SHP77 treated with DMSO at 0.1 percent for 48 hours (cell line): ENCODE data around the gene VCAN.
A peak's percentile ranks its signal among the peaks of the same experiment; 100 is the strongest.
"Not testable (repeated sequence)": the region's sequence is repeated elsewhere in the genome, so short reads cannot be mapped to it uniquely, and the experiment has no call there.

Source experiments
- DNase-seq: peaks from one replicate; lab custom pipeline; 2025; lab: John Stamatoyannopoulos, UW

The VCAN gene

DNA sequence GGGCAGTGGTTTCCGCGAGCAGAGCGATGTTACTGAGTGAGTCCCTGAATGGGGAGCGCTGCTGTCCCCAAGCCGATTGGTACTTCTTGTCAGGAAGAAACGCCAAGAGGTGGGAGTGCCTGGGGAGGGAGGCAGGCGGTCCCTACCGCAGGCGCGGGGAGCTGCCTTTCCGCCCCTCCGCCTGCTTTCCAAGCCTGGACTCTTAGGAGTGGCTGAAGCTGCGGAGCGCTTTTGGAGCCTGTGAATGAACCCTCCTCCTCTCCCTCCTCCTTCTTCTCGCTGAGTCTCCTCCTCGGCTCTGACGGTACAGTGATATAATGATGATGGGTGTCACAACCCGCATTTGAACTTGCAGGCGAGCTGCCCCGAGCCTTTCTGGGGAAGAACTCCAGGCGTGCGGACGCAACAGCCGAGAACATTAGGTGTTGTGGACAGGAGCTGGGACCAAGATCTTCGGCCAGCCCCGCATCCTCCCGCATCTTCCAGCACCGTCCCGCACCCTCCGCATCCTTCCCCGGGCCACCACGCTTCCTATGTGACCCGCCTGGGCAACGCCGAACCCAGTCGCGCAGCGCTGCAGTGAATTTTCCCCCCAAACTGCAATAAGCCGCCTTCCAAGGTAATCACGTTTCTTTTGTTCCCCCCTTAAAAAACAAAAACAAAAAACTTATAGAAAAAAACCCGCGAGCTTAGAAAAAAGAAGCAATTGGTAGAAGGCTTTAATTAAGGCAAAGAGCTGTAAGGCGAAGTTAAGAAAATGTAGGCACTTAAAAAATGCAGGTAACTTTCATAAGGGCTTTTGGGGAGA lies at the start of gene VCAN:
TSS of gene VCAN (plus strand) at position 340 of the 808 bp plus-strand sequence. CDS start 11,775 bp downstream, outside the sequence.
- no peak for DNase-seq

DNA sequence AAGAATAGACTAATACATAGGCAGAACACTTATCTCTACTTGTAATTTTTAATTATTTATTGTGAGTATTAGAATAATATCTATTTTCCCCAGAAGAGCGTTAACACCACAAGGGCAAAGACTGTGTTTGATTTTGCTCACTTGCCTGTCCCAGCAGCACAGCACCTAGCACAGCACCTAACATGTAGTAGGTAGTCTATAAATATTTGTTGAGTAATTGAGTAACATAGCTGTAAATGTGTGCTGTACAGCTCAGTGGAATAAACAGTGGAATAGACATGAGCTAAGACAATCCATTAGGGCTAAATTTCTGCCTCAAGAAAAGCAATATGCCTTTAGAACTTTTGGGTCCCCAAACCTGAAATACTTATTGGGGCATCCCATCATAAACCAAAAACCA lies 49.3 kb upstream of the VCAN start:
- no peak for DNase-seq

DNA sequence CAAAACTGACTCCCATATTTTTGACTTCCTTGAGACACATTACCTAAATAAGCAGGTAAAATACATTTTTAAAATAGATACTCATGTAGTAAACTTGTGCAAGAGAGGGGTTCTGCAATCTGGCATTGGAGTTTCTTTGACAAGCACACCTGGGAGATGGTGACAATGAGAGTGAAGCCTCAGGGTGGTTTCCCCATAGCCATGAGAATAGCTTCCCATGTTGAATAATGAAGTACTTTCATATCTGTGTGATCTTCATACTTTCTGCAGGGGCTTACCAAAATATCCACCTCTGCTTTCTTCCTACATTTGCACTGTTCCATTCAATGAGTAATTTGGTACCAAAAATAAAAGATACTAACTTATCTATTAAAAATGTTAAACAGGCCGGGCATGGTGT lies 44.7 kb upstream of the VCAN start:
- no peak for DNase-seq

- DNase-seq, result no peak
These were observed 43.4 kb upstream of the VCAN start for GRCh38 chr5:83428126-83428525.

- no peak for DNase-seq
These were observed 42.7 kb upstream of the VCAN start for GRCh38 chr5:83428890-83429289.

DNA sequence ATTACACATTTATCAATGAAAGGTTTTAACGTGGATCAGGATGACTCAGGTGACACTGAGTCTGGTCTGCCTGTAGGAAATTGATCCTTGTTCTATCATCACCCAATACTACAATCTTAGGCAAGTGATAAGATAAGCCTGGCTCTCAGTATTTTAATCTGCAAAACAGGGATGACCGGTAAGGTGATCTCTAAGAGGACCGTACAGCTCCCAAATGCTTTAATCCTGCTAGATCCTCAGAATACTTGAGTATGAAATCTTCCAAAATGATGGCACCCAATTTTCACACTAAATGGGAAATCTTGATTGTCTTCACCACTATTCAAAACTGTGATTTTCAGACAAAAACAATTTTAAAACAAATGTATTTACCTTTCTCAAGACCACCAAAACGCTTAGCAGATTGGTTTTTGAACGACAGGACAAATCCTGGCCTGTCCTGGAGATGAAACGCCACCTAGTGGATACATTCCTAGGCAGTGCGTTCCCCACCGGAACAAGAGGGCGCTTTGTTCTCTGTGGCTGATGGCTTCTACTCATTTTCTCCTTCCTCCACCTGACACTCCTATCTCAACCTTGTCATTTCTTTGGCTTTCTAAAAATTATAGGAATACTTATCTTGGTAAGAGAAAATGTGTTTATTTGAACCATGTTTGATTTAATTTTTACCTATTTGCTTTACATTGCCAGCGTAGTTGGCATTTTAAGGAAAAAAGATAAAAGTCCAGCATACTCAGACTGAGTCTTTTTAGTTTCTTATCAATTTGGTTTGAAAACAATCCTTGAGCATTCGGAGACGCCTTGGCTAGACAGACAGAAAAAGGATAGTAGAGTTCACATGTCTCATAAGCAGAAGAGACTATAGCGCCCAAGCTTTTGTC lies 41.2 kb upstream of the VCAN start:
- peak; percentile 38 for DNase-seq

GRCh38 chr5:83433891-83434290 lies 37.7 kb upstream of the VCAN start:
- DNase-seq, result no peak

DNA sequence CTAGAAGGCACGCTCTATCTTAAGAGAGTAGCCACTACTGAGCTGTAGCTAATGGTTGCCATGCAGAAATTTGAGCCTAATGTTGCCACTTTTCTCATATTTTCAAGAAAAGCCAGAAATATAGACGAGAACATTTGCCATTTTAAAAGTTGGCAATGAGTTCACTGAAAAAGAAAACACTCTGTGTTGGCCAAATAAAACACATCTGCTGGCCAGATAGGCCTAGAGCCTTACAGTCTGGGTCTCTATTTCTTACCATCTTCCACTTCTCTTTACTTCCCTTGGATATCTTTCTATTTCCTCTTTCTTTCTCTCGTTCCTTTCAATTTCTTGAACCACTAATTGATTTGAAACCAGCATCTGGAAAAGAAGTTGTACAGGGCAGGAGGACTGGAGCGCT lies 36.6 kb upstream of the VCAN start:
- no peak for DNase-seq

DNA sequence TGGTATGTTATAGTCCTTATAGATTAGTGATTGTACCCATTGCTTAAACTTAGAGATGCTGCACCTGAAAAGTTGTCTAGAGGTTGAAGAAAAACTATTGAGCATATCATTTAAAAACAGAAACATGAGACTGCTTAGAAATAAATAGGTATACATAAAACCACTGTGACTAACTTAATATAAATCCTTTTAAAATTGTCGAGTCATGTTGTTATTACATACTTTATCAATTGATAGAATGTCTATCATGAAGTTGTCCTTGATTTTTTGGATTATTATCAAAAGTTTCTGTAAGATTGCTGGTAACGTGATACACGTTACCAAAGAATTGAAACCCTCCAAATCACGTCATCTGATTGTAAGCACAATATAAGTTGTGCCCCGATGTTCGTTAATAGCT lies 35.3 kb upstream of the VCAN start:
- no peak for DNase-seq

DNA sequence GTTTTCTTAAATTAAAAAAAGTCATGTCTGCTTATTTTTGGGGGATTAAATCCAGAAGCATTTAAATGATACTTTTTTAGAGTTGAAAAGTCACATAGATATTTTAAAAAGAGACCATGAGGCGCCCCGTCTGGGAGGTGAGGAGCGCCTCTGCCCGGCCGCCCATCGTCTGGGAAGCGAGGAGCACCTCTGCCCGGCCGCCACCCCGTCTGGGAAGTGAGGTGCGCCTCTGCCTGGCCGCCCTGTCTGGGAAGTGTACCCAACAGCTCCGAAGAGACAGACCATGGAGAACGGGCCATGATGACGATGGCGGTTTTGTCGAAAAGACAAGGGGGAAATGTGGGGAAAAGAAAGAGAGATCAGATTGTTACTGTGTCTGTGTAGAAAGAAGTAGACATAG lies 33.8 kb upstream of the VCAN start:
- not testable (repeated sequence) for DNase-seq

GRCh38 chr5:83440826-83441225 lies 30.7 kb upstream of the VCAN start:
- no peak for DNase-seq

GRCh38 chr5:83441747-83442146 lies 29.8 kb upstream of the VCAN start:
- DNase-seq, result no peak

DNA sequence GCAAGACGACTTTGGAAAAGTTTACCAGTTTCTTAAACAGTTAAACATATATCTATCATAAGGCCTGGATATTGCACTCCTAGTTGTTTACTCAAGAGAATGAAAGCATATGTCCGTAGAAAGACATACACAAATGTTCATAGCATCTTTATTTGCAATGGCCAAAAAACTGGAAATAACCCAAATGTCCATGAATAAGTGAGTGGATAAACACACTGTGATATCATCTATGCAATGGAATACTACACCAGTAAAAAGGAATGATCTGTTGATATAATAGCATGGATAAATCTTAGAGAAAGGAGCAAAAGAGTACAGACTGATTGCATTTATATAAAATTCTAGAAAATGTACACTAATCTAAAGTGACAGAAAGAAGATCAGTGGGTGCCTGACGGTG lies 28.0 kb upstream of the VCAN start:
- no peak for DNase-seq

- no peak for DNase-seq
These were observed 27.1 kb upstream of the VCAN start for GRCh38 chr5:83444445-83444844.

DNA sequence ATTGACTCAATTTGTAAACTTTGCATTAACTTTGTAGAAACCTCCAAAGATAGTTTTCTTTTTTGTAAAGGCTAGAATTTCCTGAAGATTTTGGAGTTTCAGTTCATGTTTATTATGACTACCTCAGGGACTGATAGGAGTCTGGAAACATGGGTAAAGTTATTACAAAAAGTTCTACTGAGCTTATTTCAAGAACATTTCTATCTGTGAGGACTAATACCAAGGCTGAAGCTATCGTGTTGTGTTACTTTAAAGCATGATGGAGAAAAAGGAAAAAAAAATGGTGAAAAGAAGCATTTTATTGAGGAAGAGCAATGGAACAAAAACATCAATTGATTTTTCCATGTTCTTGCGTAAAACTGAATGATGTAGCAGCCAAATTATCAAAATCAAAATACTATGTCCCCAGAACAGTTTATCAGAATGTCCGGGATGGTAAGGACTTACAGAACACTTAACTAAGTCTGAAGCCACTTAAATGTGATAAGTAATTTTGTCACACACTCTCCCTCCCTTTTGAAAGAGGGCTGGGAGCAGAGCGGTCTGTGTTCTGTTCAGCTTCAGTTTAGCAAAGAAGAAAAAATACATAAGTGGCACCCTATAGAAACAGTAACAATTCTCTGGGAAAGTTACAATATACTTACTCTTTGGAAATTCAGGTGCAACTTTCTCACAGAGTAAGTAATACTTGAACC lies 25.1 kb upstream of the VCAN start:
- DNase-seq, result no peak

GRCh38 chr5:83447533-83447932 lies 24.0 kb upstream of the VCAN start:
- no peak for DNase-seq

- DNase-seq, result no peak
These were observed 21.2 kb upstream of the VCAN start for GRCh38 chr5:83450183-83450966.

- DNase-seq, result no peak
These were observed 20.6 kb upstream of the VCAN start for GRCh38 chr5:83450967-83451248.

GRCh38 chr5:83451955-83452354 lies 19.6 kb upstream of the VCAN start:
- DNase-seq, result no peak

DNA sequence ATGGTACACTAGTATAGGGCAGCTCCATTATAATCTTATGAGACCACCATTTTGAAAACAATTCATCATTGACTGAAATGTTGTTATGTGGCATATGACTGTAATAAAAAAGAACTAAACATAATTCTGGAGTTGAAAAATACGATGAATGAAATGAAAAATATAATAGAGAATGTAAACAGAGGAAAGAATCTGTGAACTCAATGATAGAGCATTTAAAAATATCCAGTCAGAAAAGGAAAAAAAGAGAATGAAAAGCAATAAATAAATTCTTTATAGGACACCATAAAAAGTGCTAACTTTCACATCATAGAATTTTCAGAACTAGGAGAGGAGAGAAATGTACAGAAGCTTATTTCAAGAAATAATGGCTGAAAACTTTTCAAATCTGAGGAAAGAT lies 17.6 kb upstream of the VCAN start:
- no peak for DNase-seq

- DNase-seq, result no peak
These were observed 7.3 kb upstream of the VCAN start for GRCh38 chr5:83464261-83464660.
